Measurements from ENCODE around the gene MMAA. TPM values are rescaled to one million over a fixed set of nuclear protein-coding genes. Genes with fewer than 3 reads are reported as not detected.

Gene MMAA
- total RNA-seq, 2 donors from 2014 or later, result 3.0 to 3.8 TPM

GRCh38 chr4:145709336-145709735 lies 90.2 kb downstream of the MMAA start:
- TF ChIP-seq, protein P1, sequence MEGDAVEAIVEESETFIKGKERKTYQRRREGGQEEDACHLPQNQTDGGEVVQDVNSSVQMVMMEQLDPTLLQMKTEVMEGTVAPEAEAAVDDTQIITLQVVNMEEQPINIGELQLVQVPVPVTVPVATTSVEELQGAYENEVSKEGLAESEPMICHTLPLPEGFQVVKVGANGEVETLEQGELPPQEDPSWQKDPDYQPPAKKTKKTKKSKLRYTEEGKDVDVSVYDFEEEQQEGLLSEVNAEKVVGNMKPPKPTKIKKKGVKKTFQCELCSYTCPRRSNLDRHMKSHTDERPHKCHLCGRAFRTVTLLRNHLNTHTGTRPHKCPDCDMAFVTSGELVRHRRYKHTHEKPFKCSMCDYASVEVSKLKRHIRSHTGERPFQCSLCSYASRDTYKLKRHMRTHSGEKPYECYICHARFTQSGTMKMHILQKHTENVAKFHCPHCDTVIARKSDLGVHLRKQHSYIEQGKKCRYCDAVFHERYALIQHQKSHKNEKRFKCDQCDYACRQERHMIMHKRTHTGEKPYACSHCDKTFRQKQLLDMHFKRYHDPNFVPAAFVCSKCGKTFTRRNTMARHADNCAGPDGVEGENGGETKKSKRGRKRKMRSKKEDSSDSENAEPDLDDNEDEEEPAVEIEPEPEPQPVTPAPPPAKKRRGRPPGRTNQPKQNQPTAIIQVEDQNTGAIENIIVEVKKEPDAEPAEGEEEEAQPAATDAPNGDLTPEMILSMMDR (IDR thresholded peaks at IDR 0.05), result no peak
- no peak for ATAC-seq (ENCODE audit: insufficient number of reproducible peaks, low FRiP score, low read depth)
- no peaks in the 10 kb centered on the region for H3K27me3 ChIP-seq (replicated peaks; ENCODE audit: insufficient read depth)
- H3K4me3 ChIP-seq, result no peak overlapping the region
- peaks cover 11% of the 10 kb centered on the region for H3K9me3 ChIP-seq
- H3K27ac ChIP-seq, result no peak overlapping the region
- no peaks in the 10 kb centered on the region for H3K4me1 ChIP-seq (ENCODE audit: control insufficient read depth in 1 of 2, low read depth in 2 of 2)
- no peak for DNase-seq (ENCODE audit: low spot score)
- no peaks in the 10 kb centered on the region for H3K36me3 ChIP-seq

Other genes starting within 250 kb of the MMAA start
- gene SMAD1, start 137.5 kb upstream of the MMAA start, total RNA-seq, result 10 to 100 TPM; 39.9 to 55.2 TPM
- gene C4orf51, start 60.8 kb downstream of the MMAA start, total RNA-seq, result not detected

Measured in thoracic aorta (tissue), 2 donors.